Measurements from ENCODE around the gene PYCR2.

Gene PYCR2

GRCh38 chr1:225881959-225882693 is 41.9 kb downstream of the PYCR2 start, which contains the start of gene TMEM63A:
Gene TMEM63A (minus strand): TSS chr1:225882380. CDS start chr1:225877580, 4,800 bp downstream.
- no peaks in the 10 kb centered on the region for H3K36me3 Mint-ChIP-seq (ENCODE audit: low read depth)
- no peak within 1 kb of the TSS for H3K27ac Mint-ChIP-seq
- peaks cover 20% of the 10 kb centered on the region for H3K27me3 Mint-ChIP-seq (ENCODE audit: low read depth, poor library complexity)
- H3K4me3 Mint-ChIP-seq: peak within 1 kb of the TSS; percentile 88
- peak; percentile 94 for DNase-seq
- no peaks in the 10 kb centered on the region for H3K9me3 Mint-ChIP-seq
- peak; percentile 8 for TF ChIP-seq CTCF (IDR thresholded peaks at IDR 0.05)
- H3K4me1 Mint-ChIP-seq: peaks cover 63% of the 10 kb centered on the region

- TF ChIP-seq CTCF (IDR thresholded peaks at IDR 0.05): no peak
- no peaks in the 10 kb centered on the region for H3K9me3 Mint-ChIP-seq
- H3K4me1 Mint-ChIP-seq: peaks cover 58% of the 10 kb centered on the region
- DNase-seq: peak; percentile 37
- no peaks in the 10 kb centered on the region for H3K36me3 Mint-ChIP-seq (ENCODE audit: low read depth)
- H3K27me3 Mint-ChIP-seq (ENCODE audit: low read depth, poor library complexity): peaks cover 17% of the 10 kb centered on the region
- peak overlapping the region; percentile 88 for H3K4me3 Mint-ChIP-seq
- no peak overlapping the region for H3K27ac Mint-ChIP-seq
Measured at GRCh38 chr1:225881081-225881958, 42.7 kb downstream of the PYCR2 start.

GRCh38 chr1:225880636-225881035 is 43.4 kb downstream of the PYCR2 start:
- DNase-seq: no peak
- H3K9me3 Mint-ChIP-seq: no peaks in the 10 kb centered on the region
- peaks cover 56% of the 10 kb centered on the region for H3K4me1 Mint-ChIP-seq
- no peaks in the 10 kb centered on the region for H3K36me3 Mint-ChIP-seq (ENCODE audit: low read depth)
- TF ChIP-seq CTCF (IDR thresholded peaks at IDR 0.05): no peak
- peaks cover 17% of the 10 kb centered on the region for H3K27me3 Mint-ChIP-seq (ENCODE audit: low read depth, poor library complexity)
- H3K27ac Mint-ChIP-seq: no peak overlapping the region
- peak overlapping the region; percentile 28 for H3K4me3 Mint-ChIP-seq

- Mint-ChIP-seq H3K4me3 (peak overlapping the region; percentile 39), H3K4me1 (peaks cover 56% of the 10 kb centered on the region), H3K36me3 (ENCODE audit: low read depth) (no peaks in the 10 kb centered on the region), H3K9me3 (no peaks in the 10 kb centered on the region), H3K27me3 (ENCODE audit: low read depth, poor library complexity) (peaks cover 19% of the 10 kb centered on the region), H3K27ac (no peak overlapping the region)
- TF ChIP-seq CTCF (IDR thresholded peaks at IDR 0.05): no peak
- DNase-seq: no peak
Measured at GRCh38 chr1:225880222-225880588, 43.8 kb downstream of the PYCR2 start.

GRCh38 chr1:225879521-225880221 is 44.4 kb downstream of the PYCR2 start:
- Mint-ChIP-seq H3K27ac (no peak overlapping the region), H3K4me1 (peaks cover 56% of the 10 kb centered on the region), H3K4me3 (peak overlapping the region; percentile 39), H3K27me3 (ENCODE audit: low read depth, poor library complexity) (peaks cover 21% of the 10 kb centered on the region), H3K9me3 (no peaks in the 10 kb centered on the region), H3K36me3 (ENCODE audit: low read depth) (no peaks in the 10 kb centered on the region)
- DNase-seq: no peak
- no peak for TF ChIP-seq CTCF (IDR thresholded peaks at IDR 0.05)
